A673 (cell line): ENCODE results near the gene RAP1GAP2.

Source experiments
- EZH2 ChIP-seq: fragments of 200-600 bp; sonication (generic); IDR thresholded peaks from 2 replicates; pipeline ENCODE4 v1.6.1; 2017; ENCODE audit warnings: borderline replicate concordance, low read depth, mild to moderate bottlenecking, mixed read lengths, antibody characterized with exemption, low read length; ENCODE audit not compliant: poor library complexity, severe bottlenecking
- TF ChIP-seq, protein P1 (sequence below): fragments of 300-800, 200-600 bp; sonication (generic); conservative IDR thresholded peaks from 2 replicates; pipeline ENCODE4 v1.5.1; 2017; ENCODE audit warnings: low read depth, mild to moderate bottlenecking, antibody characterized with exemption, low read length, moderate library complexity, mixed read lengths

DNA sequence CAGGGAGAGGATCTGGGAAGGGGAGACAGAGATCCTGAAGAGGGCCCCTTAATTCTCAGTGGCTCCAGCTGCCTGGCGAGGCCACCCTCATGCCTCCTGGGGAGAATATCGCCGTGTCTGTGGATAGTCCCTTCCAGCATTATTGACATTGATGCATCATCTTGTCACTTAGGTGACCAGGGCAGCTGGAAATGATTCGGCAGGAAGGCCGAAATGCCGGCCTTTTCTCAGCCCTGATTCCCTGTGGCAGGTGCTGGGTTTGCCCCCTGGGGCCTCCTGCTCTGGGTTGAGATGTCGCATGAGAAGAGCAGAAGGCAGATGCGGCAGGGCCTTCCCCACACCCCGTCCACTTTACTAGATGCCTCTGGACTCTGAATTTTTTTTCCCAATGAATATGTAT is 89.5 kb downstream of the RAP1GAP2 start:
- TF ChIP-seq, protein P1, sequence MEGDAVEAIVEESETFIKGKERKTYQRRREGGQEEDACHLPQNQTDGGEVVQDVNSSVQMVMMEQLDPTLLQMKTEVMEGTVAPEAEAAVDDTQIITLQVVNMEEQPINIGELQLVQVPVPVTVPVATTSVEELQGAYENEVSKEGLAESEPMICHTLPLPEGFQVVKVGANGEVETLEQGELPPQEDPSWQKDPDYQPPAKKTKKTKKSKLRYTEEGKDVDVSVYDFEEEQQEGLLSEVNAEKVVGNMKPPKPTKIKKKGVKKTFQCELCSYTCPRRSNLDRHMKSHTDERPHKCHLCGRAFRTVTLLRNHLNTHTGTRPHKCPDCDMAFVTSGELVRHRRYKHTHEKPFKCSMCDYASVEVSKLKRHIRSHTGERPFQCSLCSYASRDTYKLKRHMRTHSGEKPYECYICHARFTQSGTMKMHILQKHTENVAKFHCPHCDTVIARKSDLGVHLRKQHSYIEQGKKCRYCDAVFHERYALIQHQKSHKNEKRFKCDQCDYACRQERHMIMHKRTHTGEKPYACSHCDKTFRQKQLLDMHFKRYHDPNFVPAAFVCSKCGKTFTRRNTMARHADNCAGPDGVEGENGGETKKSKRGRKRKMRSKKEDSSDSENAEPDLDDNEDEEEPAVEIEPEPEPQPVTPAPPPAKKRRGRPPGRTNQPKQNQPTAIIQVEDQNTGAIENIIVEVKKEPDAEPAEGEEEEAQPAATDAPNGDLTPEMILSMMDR: no peak
- TF ChIP-seq EZH2: no peak
